ENCODE measurements around the gene SELPLG.

DNA sequence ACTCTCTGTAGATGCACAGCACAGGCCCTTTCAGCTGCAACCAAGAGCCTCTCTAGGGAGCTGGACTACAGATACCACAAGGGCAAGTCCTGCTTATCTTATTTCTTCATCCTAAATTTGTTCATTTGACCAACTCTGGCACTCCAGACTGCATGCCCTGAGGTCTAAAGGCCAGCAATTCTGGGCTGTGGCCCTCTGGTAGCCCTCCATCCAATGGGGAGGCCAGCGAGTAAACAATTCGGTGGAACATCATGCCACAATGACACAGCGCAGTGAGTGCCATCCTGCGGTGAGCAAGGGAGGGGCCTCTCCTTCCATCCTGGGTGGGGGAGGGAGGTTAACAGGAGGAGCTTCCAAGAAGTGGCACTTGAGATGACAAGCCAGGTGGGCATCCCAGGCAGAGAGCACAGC is 652 bp upstream of the SELPLG start:
- TF ChIP-seq, protein P1, sequence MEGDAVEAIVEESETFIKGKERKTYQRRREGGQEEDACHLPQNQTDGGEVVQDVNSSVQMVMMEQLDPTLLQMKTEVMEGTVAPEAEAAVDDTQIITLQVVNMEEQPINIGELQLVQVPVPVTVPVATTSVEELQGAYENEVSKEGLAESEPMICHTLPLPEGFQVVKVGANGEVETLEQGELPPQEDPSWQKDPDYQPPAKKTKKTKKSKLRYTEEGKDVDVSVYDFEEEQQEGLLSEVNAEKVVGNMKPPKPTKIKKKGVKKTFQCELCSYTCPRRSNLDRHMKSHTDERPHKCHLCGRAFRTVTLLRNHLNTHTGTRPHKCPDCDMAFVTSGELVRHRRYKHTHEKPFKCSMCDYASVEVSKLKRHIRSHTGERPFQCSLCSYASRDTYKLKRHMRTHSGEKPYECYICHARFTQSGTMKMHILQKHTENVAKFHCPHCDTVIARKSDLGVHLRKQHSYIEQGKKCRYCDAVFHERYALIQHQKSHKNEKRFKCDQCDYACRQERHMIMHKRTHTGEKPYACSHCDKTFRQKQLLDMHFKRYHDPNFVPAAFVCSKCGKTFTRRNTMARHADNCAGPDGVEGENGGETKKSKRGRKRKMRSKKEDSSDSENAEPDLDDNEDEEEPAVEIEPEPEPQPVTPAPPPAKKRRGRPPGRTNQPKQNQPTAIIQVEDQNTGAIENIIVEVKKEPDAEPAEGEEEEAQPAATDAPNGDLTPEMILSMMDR (IDR thresholded peaks at IDR 0.05; ENCODE audit: insufficient read depth, low read depth, low read length) = no peak
- TF ChIP-seq EZH2 (IDR thresholded peaks at IDR 0.05; ENCODE audit: insufficient read depth, low read length) = no peak

Measured in astrocyte (in vitro differentiated cells and primary cell).